HG03469 (cell line): ENCODE results near the gene MYOZ2.

Experiments used
- ATAC-seq: cut with Tn5 transposase; IDR thresholded peaks from one replicate; pipeline ENCODE4 v1.9.1; 2021; ENCODE audit warnings: mild to moderate bottlenecking, moderate library complexity, moderate number of reproducible peaks; ENCODE audit not compliant: unreplicated experiment

The MYOZ2 gene

GRCh38 chr4:119237201-119237600 lies 101.6 kb downstream of the MYOZ2 start:
- ATAC-seq = no peak
